Endodermal cell (in vitro differentiated cells): Measurements from ENCODE around the gene COPE. TPM values are rescaled to one million over a fixed set of nuclear protein-coding genes. Genes with fewer than 3 reads are reported as not detected.
A peak's percentile ranks its signal among the peaks of the same experiment; 100 is the strongest.

Experiments used
- DNase-seq: peaks from one replicate; pipeline ENCODE4 v3.0.0-alpha.2; 2017
- H3K27ac ChIP-seq: 2 replicates; pipeline ENCODE4 v1.5.1; 2013; ENCODE audit warnings: mild to moderate bottlenecking, low read depth, low read length, moderate library complexity
- H3K27me3 ChIP-seq: 2 replicates; pipeline ENCODE4 v1.6.1; 2013; ENCODE audit warnings: mild to moderate bottlenecking, low read length, moderate library complexity; ENCODE audit not compliant: insufficient read depth, control insufficient read depth, poor library complexity, severe bottlenecking
- H3K36me3 ChIP-seq: 2 replicates; pipeline ENCODE4 v1.7.0; 2013; ENCODE audit warnings: mild to moderate bottlenecking, low read length, moderate library complexity; ENCODE audit not compliant: control insufficient read depth, insufficient read depth
- H3K4me1 ChIP-seq: one replicate; pipeline ENCODE4 v1.7.0; 2013; ENCODE audit warnings: low read length; ENCODE audit not compliant: control insufficient read depth, insufficient read depth
- H3K4me3 ChIP-seq: 2 replicates; pipeline ENCODE4 v1.5.1; 2013; ENCODE audit warnings: mild to moderate bottlenecking, low read length, moderate library complexity
- H3K9ac ChIP-seq: 2 replicates; pipeline ENCODE4 v1.6.1; 2013; ENCODE audit warnings: mild to moderate bottlenecking, low read length, moderate library complexity; ENCODE audit not compliant: poor library complexity, severe bottlenecking; ENCODE audit errors: extremely low read depth
- H3K9me3 ChIP-seq: 2 replicates; pipeline ENCODE4 v1.6.1; 2013; ENCODE audit warnings: mild to moderate bottlenecking, low read length, moderate library complexity; ENCODE audit not compliant: control insufficient read depth
- H3K27ac Mint-ChIP-seq: 2 replicates; pipeline ENCODE4 v1.8.0; 2020; ENCODE audit warnings: mixed read lengths
- H3K27me3 Mint-ChIP-seq: 2 replicates; pipeline ENCODE4 v1.8.0; 2021; ENCODE audit warnings: mild to moderate bottlenecking, mixed read lengths; ENCODE audit not compliant: insufficient read depth
- H3K36me3 Mint-ChIP-seq: 2 replicates; pipeline ENCODE4 v1.8.0; 2020; ENCODE audit warnings: low read depth, mixed read lengths
- H3K4me1 Mint-ChIP-seq: 2 replicates; pipeline ENCODE4 v1.8.0; 2020; ENCODE audit warnings: mixed read lengths
- H3K4me3 Mint-ChIP-seq: 2 replicates; pipeline ENCODE4 v1.8.0; 2020; ENCODE audit warnings: mild to moderate bottlenecking, moderate library complexity, mixed read lengths
- H3K9me3 Mint-ChIP-seq: 2 replicates; pipeline ENCODE4 v1.8.0; 2020; ENCODE audit warnings: mild to moderate bottlenecking, mixed read lengths
- CTCF ChIP-seq: fragments of 200-600 bp; sonication (generic); conservative IDR thresholded peaks from 2 replicates; pipeline ENCODE4 v1.5.0; 2021; ENCODE audit warnings: antibody characterized with exemption, mild to moderate bottlenecking
- WGBS, 2 experiments: methylation state at CpG; one replicate each; pipeline versions ENCODE4 v1.1.5 to v1.1.7; 2013; ENCODE audit warnings: missing lambda C conversion rate in 2 of 2, mixed read lengths in 1 of 2; ENCODE audit not compliant: insufficient coverage in 1 of 2, insufficient read length in 1 of 2; 5-methylcytosine and 5-hydroxymethylcytosine counted together
- total RNA-seq, 2 donors: library from RNA; stranded (reverse); fragmentation: NEBNext Ultra II Directional in 1 of 2; extraction: Animal tissue kit (Norgen Biotek cat#: 25700) in 1 of 2; gene quantifications; 2 replicates in 1 of 2; 3 replicates in 1 of 2; pipeline ENCODE4 v1.2.1, GENCODE V29; 2021

The COPE gene
- total RNA-seq, 2 donors from 2014 or later: 226 to 241 TPM

GRCh38 chr19:18915639-18916038 is 3.5 kb downstream of the COPE start:
- no peak overlapping the region for H3K27ac ChIP-seq
- peak; percentile 71 for TF ChIP-seq CTCF
- H3K9me3 ChIP-seq: no peaks in the 10 kb centered on the region
- H3K36me3 ChIP-seq: peaks cover 29% of the 10 kb centered on the region
- Mint-ChIP-seq H3K9me3 (peaks cover 2% of the 10 kb centered on the region), H3K4me3 (no peak overlapping the region), H3K4me1 (peaks cover 4% of the 10 kb centered on the region), H3K27me3 (no peaks in the 10 kb centered on the region), H3K36me3 (peaks cover 28% of the 10 kb centered on the region), H3K27ac (peak overlapping the region; percentile 50)
- DNase-seq: peak; percentile 87
- 88 to 90% methylated on average over 2 to 5 of the region's 5 CpGs for WGBS, 2 experiments
- no peaks in the 10 kb centered on the region for H3K27me3 ChIP-seq
- no peak overlapping the region for H3K9ac ChIP-seq
- H3K4me1 ChIP-seq: no peaks in the 10 kb centered on the region
- no peak overlapping the region for H3K4me3 ChIP-seq

GRCh38 chr19:18913466-18913865 is 5.7 kb downstream of the COPE start:
- Histone ChIP-seq H3K9ac (no peak overlapping the region), H3K36me3 (peaks cover 47% of the 10 kb centered on the region), H3K27ac (no peak overlapping the region), H3K9me3 (no peaks in the 10 kb centered on the region), H3K4me1 (no peaks in the 10 kb centered on the region), H3K27me3 (no peaks in the 10 kb centered on the region), H3K4me3 (no peak overlapping the region)
- DNase-seq: no peak
- Mint-ChIP-seq H3K36me3 (peaks cover 32% of the 10 kb centered on the region), H3K27me3 (no peaks in the 10 kb centered on the region), H3K9me3 (peaks cover 2% of the 10 kb centered on the region), H3K27ac (no peak overlapping the region), H3K4me1 (no peaks in the 10 kb centered on the region), H3K4me3 (no peak overlapping the region)
- 97 to 100% methylated on average over 2 to 5 of the region's 5 CpGs for WGBS, 2 experiments
- TF ChIP-seq CTCF: no peak

GRCh38 chr19:18912933-18913332 is 6.3 kb downstream of the COPE start:
- Mint-ChIP-seq H3K27ac (no peak overlapping the region), H3K4me3 (no peak overlapping the region), H3K9me3 (peaks cover 2% of the 10 kb centered on the region), H3K36me3 (peaks cover 32% of the 10 kb centered on the region), H3K4me1 (no peaks in the 10 kb centered on the region), H3K27me3 (no peaks in the 10 kb centered on the region)
- H3K27me3 ChIP-seq: no peaks in the 10 kb centered on the region
- H3K36me3 ChIP-seq: peaks cover 47% of the 10 kb centered on the region
- WGBS, 2 experiments: 96 to 100% methylated on average over 6 to 14 of the region's 14 CpGs
- no peaks in the 10 kb centered on the region for H3K9me3 ChIP-seq
- no peak overlapping the region for H3K9ac ChIP-seq
- no peak overlapping the region for H3K4me3 ChIP-seq
- no peak overlapping the region for H3K27ac ChIP-seq
- TF ChIP-seq CTCF: no peak
- H3K4me1 ChIP-seq: no peaks in the 10 kb centered on the region
- no peak for DNase-seq
